Epithelial cell of esophagus (primary cell): ENCODE measurements around the gene KCNK13.
"Not testable (repeated sequence)": the region's sequence is repeated elsewhere in the genome, so short reads cannot be mapped to it uniquely, and the experiment has no call there.

Source experiments
- DNase-seq: peaks from one replicate; pipeline ENCODE4 v3.0.0; 2010; ENCODE audit warnings: low read depth
- H3K4me3 ChIP-seq: 2 replicates; pipeline ENCODE4 v1.5.1; 2011; ENCODE audit warnings: mild to moderate bottlenecking, low read length, control low read depth
- TF ChIP-seq, protein P1 (sequence below): IDR thresholded peaks from 2 replicates; pipeline ENCODE4 v1.5.1; 2011; ENCODE audit warnings: low read depth, mild to moderate bottlenecking, low read length, control low read depth, inconsistent platforms; ENCODE audit not compliant: insufficient read depth; ENCODE audit errors: missing control alignments

The KCNK13 gene

DNA sequence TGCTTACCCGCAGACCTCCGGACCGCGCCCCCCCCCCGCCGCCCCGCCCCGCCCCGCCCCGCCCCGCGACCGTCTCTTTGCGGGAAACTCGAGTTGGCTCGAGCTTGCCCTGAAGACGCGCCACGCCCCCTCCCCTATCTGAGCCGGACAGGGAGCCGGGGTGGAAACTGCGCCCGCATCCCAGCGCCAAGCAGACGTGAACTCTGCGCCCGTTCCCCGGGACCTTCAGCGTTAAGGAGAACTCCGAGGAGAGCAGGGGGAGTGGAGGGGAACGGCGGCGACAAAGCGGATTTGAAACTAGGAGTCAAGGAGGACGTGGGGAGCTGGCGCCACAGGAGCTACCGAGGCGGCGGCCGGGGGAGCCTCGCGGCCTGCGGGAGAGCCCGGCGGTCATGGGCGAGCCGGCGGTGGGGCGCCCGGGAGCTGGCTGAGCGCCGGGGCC is at the start of gene KCNK13:
Gene KCNK13, plus strand, starts transcription at position 310 of the 442 bp plus-strand sequence. CDS start 212 bp downstream, outside the sequence.
- peak within 1 kb of the TSS; percentile 7 for H3K4me3 ChIP-seq
- TF ChIP-seq, protein P1, sequence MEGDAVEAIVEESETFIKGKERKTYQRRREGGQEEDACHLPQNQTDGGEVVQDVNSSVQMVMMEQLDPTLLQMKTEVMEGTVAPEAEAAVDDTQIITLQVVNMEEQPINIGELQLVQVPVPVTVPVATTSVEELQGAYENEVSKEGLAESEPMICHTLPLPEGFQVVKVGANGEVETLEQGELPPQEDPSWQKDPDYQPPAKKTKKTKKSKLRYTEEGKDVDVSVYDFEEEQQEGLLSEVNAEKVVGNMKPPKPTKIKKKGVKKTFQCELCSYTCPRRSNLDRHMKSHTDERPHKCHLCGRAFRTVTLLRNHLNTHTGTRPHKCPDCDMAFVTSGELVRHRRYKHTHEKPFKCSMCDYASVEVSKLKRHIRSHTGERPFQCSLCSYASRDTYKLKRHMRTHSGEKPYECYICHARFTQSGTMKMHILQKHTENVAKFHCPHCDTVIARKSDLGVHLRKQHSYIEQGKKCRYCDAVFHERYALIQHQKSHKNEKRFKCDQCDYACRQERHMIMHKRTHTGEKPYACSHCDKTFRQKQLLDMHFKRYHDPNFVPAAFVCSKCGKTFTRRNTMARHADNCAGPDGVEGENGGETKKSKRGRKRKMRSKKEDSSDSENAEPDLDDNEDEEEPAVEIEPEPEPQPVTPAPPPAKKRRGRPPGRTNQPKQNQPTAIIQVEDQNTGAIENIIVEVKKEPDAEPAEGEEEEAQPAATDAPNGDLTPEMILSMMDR, result no peak
- DNase-seq, result peak; percentile 2

DNA sequence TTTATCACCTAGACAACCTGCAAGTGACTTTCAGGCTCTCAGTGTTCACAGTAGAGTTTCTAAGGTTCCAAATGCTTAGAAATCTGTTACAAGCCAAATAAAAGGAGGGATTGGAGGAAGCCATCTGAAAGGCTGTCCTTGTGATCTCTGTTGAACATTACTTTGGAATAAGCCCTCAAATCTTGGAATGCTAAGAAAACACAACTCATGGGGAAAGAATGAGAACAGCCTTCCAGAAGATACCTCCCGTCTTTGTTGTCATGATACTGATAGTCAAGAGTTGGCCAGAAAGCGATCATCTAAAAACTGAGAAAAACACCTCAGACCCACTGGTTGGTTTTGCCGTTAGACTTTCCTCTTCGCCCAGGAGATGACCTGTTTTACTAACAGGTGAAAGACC is 44.4 kb upstream of the KCNK13 start:
- H3K4me3 ChIP-seq, result no peak overlapping the region
- TF ChIP-seq, protein P1, result no peak
- no peak for DNase-seq

GRCh38 chr14:90019824-90020523 is 41.8 kb upstream of the KCNK13 start:
- no peak overlapping the region for H3K4me3 ChIP-seq
- no peak for DNase-seq
- TF ChIP-seq, protein P1, result no peak

GRCh38 chr14:90023176-90023896 is 38.5 kb upstream of the KCNK13 start:
- DNase-seq, result peak; percentile 51
- TF ChIP-seq, protein P1, result no peak
- no peak overlapping the region for H3K4me3 ChIP-seq

DNA sequence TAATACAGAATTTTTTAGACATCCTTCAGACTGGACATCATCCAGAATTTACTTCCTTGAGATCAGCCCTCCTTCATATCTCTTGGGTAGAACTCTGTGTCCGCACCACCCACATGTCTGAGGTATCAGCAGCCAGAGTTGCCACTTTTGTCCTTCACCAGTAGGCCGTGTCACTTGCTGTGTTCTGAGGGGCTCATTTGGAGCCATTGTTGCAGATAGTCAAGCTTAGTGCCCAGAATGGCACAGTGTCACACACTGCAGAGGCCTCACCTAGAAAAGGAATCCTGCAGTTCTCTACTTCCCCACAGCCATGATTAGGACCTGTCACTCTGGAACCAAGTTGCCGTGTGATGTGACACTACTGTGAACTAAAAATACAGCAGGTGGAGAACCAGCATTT is 36.9 kb upstream of the KCNK13 start:
- TF ChIP-seq, protein P1, result no peak
- no peak for DNase-seq
- no peak overlapping the region for H3K4me3 ChIP-seq

GRCh38 chr14:90026608-90027007 is 35.2 kb upstream of the KCNK13 start:
- DNase-seq, H3K4me3 ChIP-seq: not testable (repeated sequence)

DNA sequence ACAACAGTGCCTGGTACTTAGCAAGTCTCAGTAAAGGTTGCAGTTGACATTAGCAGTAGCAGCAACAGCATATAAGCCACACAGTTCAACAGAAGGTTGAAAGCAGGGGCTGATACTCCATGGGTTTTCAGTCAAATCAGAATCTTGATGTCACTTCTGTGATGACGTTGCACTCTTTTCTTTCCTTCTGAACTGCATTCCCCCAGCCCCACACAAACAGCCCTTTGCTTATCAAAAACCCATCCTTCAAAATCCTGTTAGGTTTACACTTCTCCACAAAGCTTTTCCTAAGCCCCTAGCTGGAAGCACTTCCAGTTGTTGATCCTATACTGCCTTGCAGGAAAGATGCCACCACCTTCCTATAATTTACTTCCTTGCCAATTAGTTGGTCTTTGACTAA is 34.0 kb upstream of the KCNK13 start:
- no peak for DNase-seq
- no peak overlapping the region for H3K4me3 ChIP-seq
- TF ChIP-seq, protein P1, result no peak
